Neural cell (in vitro differentiated cells): Measurements from ENCODE around the gene ABCF2.

Experiments used
- CTCF ChIP-seq: fragments of 450-650 bp; IDR thresholded peaks from 2 replicates; pipeline ENCODE4 v1.5.1; 2014; ENCODE audit warnings: antibody characterized with exemption, mild to moderate bottlenecking, moderate library complexity; ENCODE audit not compliant: poor library complexity, severe bottlenecking
- EP300 ChIP-seq: fragments of 450-650 bp; conservative IDR thresholded peaks from 2 replicates; pipeline ENCODE4 v1.6.1; 2014; ENCODE audit warnings: antibody characterized with exemption, mild to moderate bottlenecking, moderate library complexity; ENCODE audit not compliant: poor library complexity, severe bottlenecking
- EZH2 ChIP-seq: fragments of 200-600, 300-800 bp; shearing (Covaris generic), sonication (generic); IDR thresholded peaks from 2 replicates; pipeline ENCODE4 v1.6.1; 2014; ENCODE audit warnings: antibody characterized with exemption, low read length, borderline replicate concordance, mild to moderate bottlenecking; ENCODE audit not compliant: insufficient read depth, poor library complexity, severe bottlenecking
- MXI1 ChIP-seq: fragments of 450-650 bp; conservative IDR thresholded peaks from 2 replicates; pipeline ENCODE4 v1.6.1; 2014; ENCODE audit warnings: antibody characterized with exemption, mild to moderate bottlenecking; ENCODE audit not compliant: poor library complexity, severe bottlenecking
- POLR2AphosphoS5 ChIP-seq: IDR thresholded peaks from 2 replicates; pipeline ENCODE4 v1.6.1; 2012
- RAD21 ChIP-seq: fragments of 450-650 bp; conservative IDR thresholded peaks from 2 replicates; pipeline ENCODE4 v1.6.1; 2014; ENCODE audit warnings: antibody characterized with exemption, mild to moderate bottlenecking, moderate library complexity
- REST ChIP-seq: IDR thresholded peaks from 2 replicates; pipeline ENCODE4 v1.6.1; 2012; ENCODE audit warnings: borderline replicate concordance
- SMC3 ChIP-seq: fragments of 450-650 bp; conservative IDR thresholded peaks from 2 replicates; pipeline ENCODE4 v1.6.1; 2014; ENCODE audit warnings: antibody characterized with exemption, mild to moderate bottlenecking, moderate library complexity; ENCODE audit not compliant: poor library complexity
- TAF1 ChIP-seq: IDR thresholded peaks from 2 replicates; pipeline ENCODE4 v1.6.1; 2012; ENCODE audit warnings: low read depth

- no peak for TF ChIP-seq POLR2AphosphoS5
- TF ChIP-seq RAD21: no peak
- TF ChIP-seq CTCF: no peak
- TF ChIP-seq REST: no peak
- TF ChIP-seq EZH2: no peak
- no peak for TF ChIP-seq TAF1
- no peak for TF ChIP-seq EP300
- no peak for TF ChIP-seq MXI1
- TF ChIP-seq SMC3: no peak
These were observed 27.8 kb downstream of the ABCF2 start for GRCh38 chr7:151198945-151199848.
